SK-N-SH (cell line): Measurements from ENCODE around the gene ARL5C. TPM values are rescaled to one million over a fixed set of nuclear protein-coding genes. Genes with fewer than 3 reads are reported as not detected.
A peak's percentile ranks its signal among the peaks of the same experiment; 100 is the strongest.

Source experiments
- CTCF ChIA-PET: fragments of 300-600, 350-600 bp; formaldehyde crosslinking; extraction: SDS; loops from one replicate; lab custom pipeline; 2021; lab: Yijun Ruan, JAX
- POLR2A ChIA-PET: fragments of 350-600 bp; sonication (Branson Sonifier 250); formaldehyde crosslinking; extraction: SDS; loops from one replicate; lab custom pipeline; 2020; ENCODE audit warnings: antibody characterized with exemption, inconsistent platforms; lab: Yijun Ruan, JAX
- DNase-seq: peaks from one replicate; pipeline ENCODE4 v3.0.0; 2012
- H2AFZ ChIP-seq: fragments of 200-600 bp; sonication (generic); 2 replicates; pipeline ENCODE4 v1.8.1; 2016; ENCODE audit warnings: antibody characterized with exemption, mild to moderate bottlenecking, low read depth
- H3F3A ChIP-seq: fragments of 200-600 bp; sonication (generic); replicated peaks from 2 replicates; pipeline ENCODE3; 2016; ENCODE audit warnings: antibody characterized with exemption, mild to moderate bottlenecking; ENCODE audit not compliant: insufficient read depth
- H3K27ac ChIP-seq, 2 experiments: fragments of 200-500 bp in 1 of 2; fragments of 200-600 bp in 1 of 2; sonication (Bioruptor generic) in 1 of 2; sonication (generic), shearing (Covaris generic) in 1 of 2; 2 replicates each; pipeline versions ENCODE4 v1.5.1 to v1.6.1; 2014 to 2016; ENCODE audit warnings: low read depth in 2 of 2, inconsistent platforms in 1 of 2, low read length in 1 of 2, mild to moderate bottlenecking in 1 of 2, mixed read lengths in 1 of 2
- H3K27me3 ChIP-seq: fragments of 200-600 bp; sonication (generic), shearing (Covaris generic); 2 replicates; pipeline ENCODE4 v1.6.1; 2016; ENCODE audit warnings: mixed run types; ENCODE audit not compliant: insufficient read depth
- H3K36me3 ChIP-seq, 2 experiments: fragments of 200-500 bp in 1 of 2; fragments of 200-600 bp in 1 of 2; sonication (Bioruptor generic) in 1 of 2; sonication (generic) in 1 of 2; replicated peaks in 1 of 2; 2 replicates each; pipeline versions ENCODE3 to v1.5.1; 2014 to 2016; ENCODE audit warnings: low read length in 1 of 2, mild to moderate bottlenecking in 1 of 2; ENCODE audit not compliant: insufficient read depth in 2 of 2, control insufficient read depth in 1 of 2
- H3K4me1 ChIP-seq, 2 experiments: fragments of 200-500 bp in 1 of 2; fragments of 200-600 bp in 1 of 2; sonication (Bioruptor generic) in 1 of 2; sonication (generic), shearing (Covaris generic) in 1 of 2; 2 replicates each; pipeline versions ENCODE4 v1.5.1 to v1.6.1; 2014 to 2016; ENCODE audit warnings: low read depth in 1 of 2, low read length in 1 of 2, mixed run types in 1 of 2; ENCODE audit not compliant: insufficient read depth in 2 of 2, control insufficient read depth in 1 of 2
- H3K4me2 ChIP-seq: fragments of 200-600 bp; sonication (generic), shearing (Covaris generic); 2 replicates; pipeline ENCODE4 v1.6.1; 2017; ENCODE audit warnings: mixed run types
- H3K4me3 ChIP-seq, 2 experiments: fragments of 200-500 bp in 1 of 2; fragments of 200-600 bp in 1 of 2; sonication (Bioruptor generic) in 1 of 2; sonication (generic), shearing (Covaris generic) in 1 of 2; 2 replicates each; pipeline versions ENCODE4 v1.5.1 to v1.8.1; 2014 to 2016; ENCODE audit warnings: low read depth in 2 of 2, inconsistent platforms in 1 of 2, low read length in 1 of 2, mild to moderate bottlenecking in 1 of 2, mixed read lengths in 1 of 2, moderate library complexity in 1 of 2
- H3K79me2 ChIP-seq: fragments of 200-600 bp; sonication (generic); 2 replicates; pipeline ENCODE4 v1.8.1; 2017; ENCODE audit warnings: mild to moderate bottlenecking; ENCODE audit not compliant: insufficient read depth
- H3K9ac ChIP-seq: fragments of 200-600 bp; sonication (generic); 2 replicates; pipeline ENCODE4 v1.6.1; 2017; ENCODE audit warnings: mixed run types
- H3K9me2 ChIP-seq: fragments of 200-600 bp; sonication (generic); 2 replicates; pipeline ENCODE4 v1.6.1; 2017; ENCODE audit warnings: mixed run types
- H3K9me3 ChIP-seq: fragments of 200-600 bp; sonication (generic); 2 replicates; pipeline ENCODE4 v1.6.1; 2017; ENCODE audit warnings: mixed run types, mild to moderate bottlenecking, moderate library complexity
- H4K20me1 ChIP-seq: fragments of 200-600 bp; sonication (generic); 2 replicates; pipeline ENCODE4 v1.6.1; 2017; ENCODE audit warnings: mild to moderate bottlenecking, mixed run types; ENCODE audit not compliant: insufficient read depth
- CHD2 ChIP-seq: fragments of 150-350 bp; IDR thresholded peaks from 2 replicates; pipeline ENCODE4 v1.6.1; 2018; ENCODE audit warnings: low read length; ENCODE audit not compliant: partially characterized antibody
- ELF1 ChIP-seq: IDR thresholded peaks from 2 replicates; pipeline ENCODE4 v1.4.0; 2012
- FOXM1 ChIP-seq: IDR thresholded peaks from 2 replicates; pipeline ENCODE4 v1.4.0; 2012; ENCODE audit warnings: low read depth, mild to moderate bottlenecking
- GABPA ChIP-seq: IDR thresholded peaks from 2 replicates; pipeline ENCODE4 v1.4.0; 2012; ENCODE audit warnings: low read depth, mild to moderate bottlenecking
- GATA2 ChIP-seq: sonication (generic); formaldehyde crosslinking; IDR thresholded peaks from 2 replicates; pipeline ENCODE4 v1.5.0; 2020; ENCODE audit warnings: mild to moderate bottlenecking, missing genetic modification reagents
- MEF2A ChIP-seq: IDR thresholded peaks from 2 replicates; pipeline ENCODE4 v1.4.0; 2012; ENCODE audit warnings: low read depth, borderline replicate concordance
- POLR2AphosphoS5 ChIP-seq: IDR thresholded peaks from 2 replicates; pipeline ENCODE4 v1.6.1; 2012; ENCODE audit warnings: low read depth, low read length
- RAD21 ChIP-seq: IDR thresholded peaks from 2 replicates; pipeline ENCODE4 v1.6.1; 2012; ENCODE audit warnings: mild to moderate bottlenecking, low read length
- REST ChIP-seq: IDR thresholded peaks from 2 replicates; pipeline ENCODE4 v1.6.1; 2012; ENCODE audit warnings: mild to moderate bottlenecking, low read depth, low read length, moderate library complexity
- RXRA ChIP-seq: IDR thresholded peaks from 2 replicates; pipeline ENCODE4 v1.4.0; 2012; ENCODE audit warnings: low read depth, mild to moderate bottlenecking, borderline replicate concordance
- SIN3A ChIP-seq: IDR thresholded peaks from 2 replicates; pipeline ENCODE4 v1.6.1; 2012; ENCODE audit warnings: low read depth, mild to moderate bottlenecking, low read length, moderate library complexity, borderline replicate concordance
- TAF1 ChIP-seq: IDR thresholded peaks from 2 replicates; pipeline ENCODE4 v1.6.1; 2012; ENCODE audit warnings: low read depth, mild to moderate bottlenecking, low read length, moderate library complexity, borderline replicate concordance
- TCF12 ChIP-seq: IDR thresholded peaks from 2 replicates; pipeline ENCODE4 v1.4.0; 2012
- WGBS: methylation state at CpG from one replicate; pipeline ENCODE4 v1.1.6; 2017; ENCODE audit warnings: low lambda C conversion rate; 5-methylcytosine and 5-hydroxymethylcytosine counted together
- polyA plus RNA-seq, 3 experiments: library from polyadenylated mRNA; depleted of rRNA; stranded (reverse); fragments of >200 nt; gene quantifications; 2 replicates each; pipeline ENCODE4 v1.2.3, GENCODE V29; 2012
- TF ChIP-seq, protein P1 (sequence below): fragments of 200-600 bp; sonication (generic); IDR thresholded peaks from 2 replicates; pipeline ENCODE4 v1.6.1; 2017; ENCODE audit warnings: antibody characterized with exemption, mild to moderate bottlenecking, moderate library complexity

The ARL5C gene
- polyA plus RNA-seq, 1 of the 3 experiments (the other 2 are of a cell fraction) = not detected

GRCh38 chr17:39205112-39205526 lies 39.2 kb upstream of the ARL5C start:
- no peak overlapping the region for H3K4me3 ChIP-seq
- H3K9me2 ChIP-seq = no peaks in the 10 kb centered on the region
- POLR2A ChIA-PET = interaction anchor here (1.0 to 1.2 kb wide), 3 partner anchors 10 to 40 kb away, joined by 3 to 5 read pairs (median 3); partner anchors contain the start of gene STAC2
- no peak overlapping the region for H3K9ac ChIP-seq
- TF ChIP-seq RAD21 (no peak), POLR2AphosphoS5 (peak; percentile 37; the same call in 1 of the 2 replicates)
- DNase-seq = no peak
- H3K9me3 ChIP-seq = no peaks in the 10 kb centered on the region
- peaks cover 28 to 32% of the 10 kb centered on the region in 2 experiments for H3K36me3 ChIP-seq
- CTCF ChIA-PET = interaction anchor here (0.7 to 29.0 kb wide), 3 partner anchors 18 to 443 kb away, joined by 3 to 781 read pairs (median 3); no protein-coding TSS in a partner anchor
- H2AFZ ChIP-seq = no peak overlapping the region
- H3K79me2 ChIP-seq = peaks cover 27% of the 10 kb centered on the region
- WGBS = 83% methylated on average over 3 of the region's 3 CpGs
- no peak overlapping the region for H3K27ac ChIP-seq
- peaks cover 35% of the 10 kb centered on the region for H4K20me1 ChIP-seq
- no peaks in the 10 kb centered on the region for H3K27me3 ChIP-seq
- peaks cover 18 to 23% of the 10 kb centered on the region in 2 experiments; a peak in 2 of 4 replicates for H3K4me1 ChIP-seq
- H3F3A ChIP-seq = peaks cover 39% of the 10 kb centered on the region
- H3K4me2 ChIP-seq = no peak overlapping the region

- Histone ChIP-seq H3K27ac (no peak overlapping the region), H4K20me1 (peaks cover 35% of the 10 kb centered on the region), H3K9me3 (no peaks in the 10 kb centered on the region), H3F3A (peaks cover 44% of the 10 kb centered on the region), H3K4me2 (no peak overlapping the region), H3K36me3 (peaks cover 28 to 32% of the 10 kb centered on the region in 2 experiments), H3K9me2 (no peaks in the 10 kb centered on the region), H3K4me1 (peaks cover 14 to 15% of the 10 kb centered on the region in 2 experiments; a peak in 2 of 4 replicates), H2AFZ (no peak overlapping the region), H3K79me2 (peaks cover 29% of the 10 kb centered on the region), H3K9ac (no peak overlapping the region), H3K4me3 (no peak overlapping the region), H3K27me3 (no peaks in the 10 kb centered on the region)
- POLR2A ChIA-PET = interaction anchor here (1.0 to 1.2 kb wide), 3 partner anchors 21 to 41 kb away, joined by 3 read pairs; partner anchors contain the start of gene STAC2
- CTCF ChIA-PET = interaction anchor here (1.5 to 29.0 kb wide), 2 partner anchors 19 to 36 kb away, joined by 3 to 781 read pairs; no protein-coding TSS in a partner anchor
- 99% methylated on average over 8 of the region's 8 CpGs for WGBS
- TF ChIP-seq FOXM1 = no peak
- TF ChIP-seq, protein P1, sequence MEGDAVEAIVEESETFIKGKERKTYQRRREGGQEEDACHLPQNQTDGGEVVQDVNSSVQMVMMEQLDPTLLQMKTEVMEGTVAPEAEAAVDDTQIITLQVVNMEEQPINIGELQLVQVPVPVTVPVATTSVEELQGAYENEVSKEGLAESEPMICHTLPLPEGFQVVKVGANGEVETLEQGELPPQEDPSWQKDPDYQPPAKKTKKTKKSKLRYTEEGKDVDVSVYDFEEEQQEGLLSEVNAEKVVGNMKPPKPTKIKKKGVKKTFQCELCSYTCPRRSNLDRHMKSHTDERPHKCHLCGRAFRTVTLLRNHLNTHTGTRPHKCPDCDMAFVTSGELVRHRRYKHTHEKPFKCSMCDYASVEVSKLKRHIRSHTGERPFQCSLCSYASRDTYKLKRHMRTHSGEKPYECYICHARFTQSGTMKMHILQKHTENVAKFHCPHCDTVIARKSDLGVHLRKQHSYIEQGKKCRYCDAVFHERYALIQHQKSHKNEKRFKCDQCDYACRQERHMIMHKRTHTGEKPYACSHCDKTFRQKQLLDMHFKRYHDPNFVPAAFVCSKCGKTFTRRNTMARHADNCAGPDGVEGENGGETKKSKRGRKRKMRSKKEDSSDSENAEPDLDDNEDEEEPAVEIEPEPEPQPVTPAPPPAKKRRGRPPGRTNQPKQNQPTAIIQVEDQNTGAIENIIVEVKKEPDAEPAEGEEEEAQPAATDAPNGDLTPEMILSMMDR = no peak
- TF ChIP-seq RXRA = no peak
- no peak for TF ChIP-seq MEF2A
- TF ChIP-seq CHD2 = no peak
- no peak for TF ChIP-seq GABPA
- no peak for TF ChIP-seq TCF12
- TF ChIP-seq REST = no peak
- no peak for TF ChIP-seq RAD21
- no peak for TF ChIP-seq GATA2 (CRISPR knock-in tag)
- TF ChIP-seq SIN3A = no peak
- TF ChIP-seq TAF1 = no peak
- TF ChIP-seq ELF1 = no peak
- no peak for DNase-seq
Measured at GRCh38 chr17:39204245-39204644, 38.3 kb upstream of the ARL5C start.
